Globus pallidus (tissue), 1 donor: Measurements from ENCODE around the gene GAREM2.

Experiments
- DNase-seq: peaks from one replicate; pipeline ENCODE4 v3.0.0-alpha.2; 2015; ENCODE audit warnings: low spot score

Gene GAREM2

GRCh38 chr2:26237868-26238267 is 65.0 kb downstream of the GAREM2 start:
- DNase-seq: no peak

- DNase-seq: no peak
These were observed 65.5 kb downstream of the GAREM2 start for GRCh38 chr2:26238311-26238958.
